ENCODE results near the gene CAP1.
"Not testable (repeated sequence)": the region's sequence is repeated elsewhere in the genome, so short reads cannot be mapped to it uniquely, and the experiment has no call there.

CAP1 gene

GRCh38 chr1:40059960-40060750 is 19.6 kb downstream of the CAP1 start:
- H3K4me1 Mint-ChIP-seq, result peaks cover 90% of the 10 kb centered on the region
- no peaks in the 10 kb centered on the region for H3K9me3 Mint-ChIP-seq
- H3K36me3 Mint-ChIP-seq, result peaks cover 70% of the 10 kb centered on the region
- H3K27ac Mint-ChIP-seq, result peak overlapping the region; percentile 55
- no peak for ATAC-seq
- H3K27me3 Mint-ChIP-seq, result no peaks in the 10 kb centered on the region
- no peak overlapping the region for H3K4me3 Mint-ChIP-seq

GRCh38 chr1:40064797-40065499 is 24.4 kb downstream of the CAP1 start:
- H3K4me1 Mint-ChIP-seq, result peaks cover 69% of the 10 kb centered on the region
- H3K36me3 Mint-ChIP-seq, result peaks cover 84% of the 10 kb centered on the region
- peak overlapping the region; percentile 26 for H3K4me3 Mint-ChIP-seq
- H3K9me3 Mint-ChIP-seq, result no peaks in the 10 kb centered on the region
- H3K27me3 Mint-ChIP-seq, result no peaks in the 10 kb centered on the region
- peak; percentile 98 for ATAC-seq
- H3K27ac Mint-ChIP-seq, result peak overlapping the region; percentile 64

- peak overlapping the region; percentile 64 for H3K27ac Mint-ChIP-seq
- peaks cover 53% of the 10 kb centered on the region for H3K4me1 Mint-ChIP-seq
- H3K36me3 Mint-ChIP-seq, result peaks cover 78% of the 10 kb centered on the region
- H3K9me3 Mint-ChIP-seq, result no peaks in the 10 kb centered on the region
- H3K27me3 Mint-ChIP-seq, result no peaks in the 10 kb centered on the region
- H3K4me3 Mint-ChIP-seq, result no peak overlapping the region
- no peak for ATAC-seq
Observed at GRCh38 chr1:40067023-40067422, 26.5 kb downstream of the CAP1 start.

GRCh38 chr1:40067851-40068250 is 27.3 kb downstream of the CAP1 start:
- H3K27me3 Mint-ChIP-seq, result no peaks in the 10 kb centered on the region
- H3K4me3 Mint-ChIP-seq, result no peak overlapping the region
- H3K4me1 Mint-ChIP-seq, result peaks cover 47% of the 10 kb centered on the region
- no peaks in the 10 kb centered on the region for H3K9me3 Mint-ChIP-seq
- ATAC-seq, result no peak
- H3K36me3 Mint-ChIP-seq, result peaks cover 75% of the 10 kb centered on the region
- peak overlapping the region; percentile 64 for H3K27ac Mint-ChIP-seq

- Mint-ChIP-seq H3K9me3 (no peaks in the 10 kb centered on the region), H3K36me3 (peaks cover 47% of the 10 kb centered on the region), H3K27me3 (no peaks in the 10 kb centered on the region), H3K4me3 (no peak overlapping the region), H3K27ac (peak overlapping the region; percentile 37), H3K4me1 (peaks cover 21% of the 10 kb centered on the region)
- no peak for ATAC-seq
Observed at GRCh38 chr1:40072142-40072541, 31.6 kb downstream of the CAP1 start.

GRCh38 chr1:40073062-40073461 is 32.5 kb downstream of the CAP1 start:
- Mint-ChIP-seq H3K4me3 (no peak overlapping the region), H3K9me3 (no peaks in the 10 kb centered on the region), H3K27ac (no peak overlapping the region), H3K27me3 (no peaks in the 10 kb centered on the region), H3K36me3 (peaks cover 43% of the 10 kb centered on the region), H3K4me1 (peaks cover 14% of the 10 kb centered on the region)
- ATAC-seq, result no peak

- Mint-ChIP-seq H3K27ac (peak overlapping the region; percentile 57), H3K9me3 (no peaks in the 10 kb centered on the region), H3K4me1 (peaks cover 14% of the 10 kb centered on the region), H3K4me3 (no peak overlapping the region), H3K27me3 (no peaks in the 10 kb centered on the region), H3K36me3 (peaks cover 36% of the 10 kb centered on the region)
- ATAC-seq, result no peak
Observed at GRCh38 chr1:40075266-40075665, 34.7 kb downstream of the CAP1 start.

GRCh38 chr1:40076895-40077312 is 36.4 kb downstream of the CAP1 start:
- no peak for ATAC-seq
- no peaks in the 10 kb centered on the region for H3K27me3 Mint-ChIP-seq
- H3K27ac Mint-ChIP-seq, result no peak overlapping the region
- peaks cover 41% of the 10 kb centered on the region for H3K36me3 Mint-ChIP-seq
- no peaks in the 10 kb centered on the region for H3K9me3 Mint-ChIP-seq
- peaks cover 14% of the 10 kb centered on the region for H3K4me1 Mint-ChIP-seq
- H3K4me3 Mint-ChIP-seq, result no peak overlapping the region

GRCh38 chr1:40078512-40079333 is 38.2 kb downstream of the CAP1 start:
- Mint-ChIP-seq H3K27ac (no peak overlapping the region), H3K27me3 (no peaks in the 10 kb centered on the region), H3K4me1 (peaks cover 14% of the 10 kb centered on the region), H3K36me3 (peaks cover 41% of the 10 kb centered on the region), H3K4me3 (no peak overlapping the region), H3K9me3 (no peaks in the 10 kb centered on the region)
- peak; percentile 76 for ATAC-seq

- Mint-ChIP-seq H3K27me3 (no peaks in the 10 kb centered on the region), H3K27ac (peak overlapping the region; percentile 33), H3K4me1 (peaks cover 12% of the 10 kb centered on the region), H3K4me3 (no peak overlapping the region), H3K36me3 (peaks cover 38% of the 10 kb centered on the region), H3K9me3 (no peaks in the 10 kb centered on the region)
- no peak for ATAC-seq
Observed at GRCh38 chr1:40079774-40080400, 39.4 kb downstream of the CAP1 start.

- Mint-ChIP-seq H3K4me3 (no peak overlapping the region), H3K27ac (no peak overlapping the region), H3K4me1 (peaks cover 13% of the 10 kb centered on the region), H3K9me3 (no peaks in the 10 kb centered on the region), H3K36me3 (peaks cover 52% of the 10 kb centered on the region), H3K27me3 (no peaks in the 10 kb centered on the region)
- ATAC-seq, result no peak
Observed at GRCh38 chr1:40081871-40082270, 41.3 kb downstream of the CAP1 start.

- not testable (repeated sequence) for H3K4me3 Mint-ChIP-seq, H3K27me3 Mint-ChIP-seq, H3K9me3 Mint-ChIP-seq, ATAC-seq, H3K27ac Mint-ChIP-seq
- Mint-ChIP-seq H3K36me3 (peaks cover 71% of the 10 kb centered on the region), H3K4me1 (peaks cover 13% of the 10 kb centered on the region)
Observed at GRCh38 chr1:40084750-40085149, 44.2 kb downstream of the CAP1 start.

- no peak overlapping the region for H3K4me3 Mint-ChIP-seq
- no peak for ATAC-seq
- peaks cover 14% of the 10 kb centered on the region for H3K4me1 Mint-ChIP-seq
- no peak overlapping the region for H3K27ac Mint-ChIP-seq
- H3K9me3 Mint-ChIP-seq, result peaks cover 2% of the 10 kb centered on the region
- H3K36me3 Mint-ChIP-seq, result peaks cover 54% of the 10 kb centered on the region
- no peaks in the 10 kb centered on the region for H3K27me3 Mint-ChIP-seq
Observed at GRCh38 chr1:40090652-40091355, 50.3 kb downstream of the CAP1 start.

- Mint-ChIP-seq H3K27me3 (no peaks in the 10 kb centered on the region), H3K36me3 (peaks cover 46% of the 10 kb centered on the region), H3K27ac (no peak overlapping the region), H3K4me3 (no peak overlapping the region), H3K4me1 (peaks cover 20% of the 10 kb centered on the region), H3K9me3 (peaks cover 2% of the 10 kb centered on the region)
- ATAC-seq, result no peak
Observed at GRCh38 chr1:40092241-40092640, 51.7 kb downstream of the CAP1 start.

Data from stimulated activated memory B cell treated with anti-CD40 and anti-IgM and Interleukin-4, amounts not matched to agents 10 μg/mL and 1 μg/mL and 100 μg/mL, for 72 hours (primary cell).